ENCODE data around the gene SLC35D2.

GRCh38 chr9:96318921-96319565, 64.5 kb downstream of the SLC35D2 start:
- TF ChIP-seq CTCF (IDR thresholded peaks at IDR 0.05) (no peak), POLR2AphosphoS5 (IDR thresholded peaks at IDR 0.05) (no peak), POLR2A (IDR thresholded peaks at IDR 0.05) (no peak)
